Adrenal gland (tissue), 12 donors: ENCODE measurements around the gene PCP4. TPM values are rescaled to one million over a fixed set of nuclear protein-coding genes. Genes with fewer than 3 reads are reported as not detected.

ENCODE experiments used
- DNase-seq, 7 donors: peaks; one replicate each; pipeline ENCODE4 v3.0.0-alpha.2; 2019 to 2020
- H3K27ac ChIP-seq, 5 donors: fragments of 200-600 bp; sonication (generic) in 4 of 5; 1 replicate in 3 of 5; 2 replicates in 2 of 5; pipeline versions ENCODE4 v1.5.1 to v1.8.0; 2016 to 2020; ENCODE audit warnings: mild to moderate bottlenecking in 1 of 5
- H3K27me3 ChIP-seq: fragments of 200-600 bp; 2 replicates; pipeline ENCODE4 v1.8.0; 2021
- H3K36me3 ChIP-seq, 2 donors: fragments of 200-600 bp; replicated peaks in 1 of 2; 1 replicate in 1 of 2; 2 replicates in 1 of 2; pipeline versions ENCODE4 v1.5.1 to v1.8.0; 2018 to 2022
- H3K4me1 ChIP-seq, 2 donors: fragments of 200-600 bp; replicated peaks in 1 of 2; 1 replicate in 1 of 2; 2 replicates in 1 of 2; pipeline versions ENCODE4 v1.5.1 to v1.8.0; 2018 to 2021
- H3K4me3 ChIP-seq, 4 donors: fragments of 200-600 bp; sonication (generic) in 3 of 4; one replicate each; pipeline ENCODE4 v1.5.1; 2016 to 2018
- H3K9me3 ChIP-seq, 3 donors: fragments of 200-600 bp; sonication (generic) in 1 of 3; replicated peaks in 1 of 3; 1 replicate in 2 of 3; 2 replicates in 1 of 3; pipeline versions ENCODE4 v1.5.1 to v1.8.0; 2016 to 2021
- CTCF ChIP-seq, 6 experiments: fragments of 450-650 bp in 4 of 6; fragments of 200-600 bp in 2 of 6; sonication (generic) in 1 of 6; IDR thresholded peaks; 1 replicate in 5 of 6; 2 replicates in 1 of 6; pipeline versions ENCODE4 v1.5.1 to v1.8.0; 2016 to 2021; ENCODE audit warnings: antibody characterized with exemption in 6 of 6, mild to moderate bottlenecking in 2 of 6, moderate library complexity in 1 of 6
- POLR2A ChIP-seq, 2 donors: fragments of 450-650 bp; IDR thresholded peaks; one replicate each; pipeline ENCODE4 v1.6.1; 2017; ENCODE audit warnings: antibody characterized with exemption in 2 of 2, mild to moderate bottlenecking in 2 of 2, moderate library complexity in 1 of 2
- WGBS, 4 donors: extraction: QIAGEN DNeasy Blood & Tissue Kit in 2 of 4; methylation state at CpG; one replicate each; pipeline versions ENCODE4 v1.1.5 to v1.1.7; 2013 to 2017; 5-methylcytosine and 5-hydroxymethylcytosine counted together
- intact Hi-C, 2 donors: fragments of 100-400 bp; cut with DNase I; formaldehyde crosslinking; loops; one replicate each; pipeline versions ENCODE4 v1.14.1 to v1.15.0; 2022 to 2023
- polyA plus RNA-seq, 3 donors: library from polyadenylated mRNA; stranded (reverse); fragments of 200-250 nt in 2 of 3; fragments of 350-450 nt in 1 of 3; fragmentation: Illumina TruSeq in 1 of 3; extraction: RNeasy Lipid Tissue Mini Kit (QIAGEN cat#74804) in 1 of 3; gene quantifications; one replicate each; pipeline ENCODE4 v1.2.3, GENCODE V29; 2013 to 2014
- total RNA-seq, 9 donors: library from RNA; depleted of rRNA in 4 of 9; stranded (reverse); fragments of >200 nt in 4 of 9; fragments of 120-200 nt in 1 of 9; fragmentation: NEBNext Ultra II Directional in 1 of 9; extraction: Animal tissue kit (Norgen Biotek cat#: 25700) in 1 of 9; gene quantifications; one replicate each; pipeline versions ENCODE4 v1.1.0 to v1.2.4, GENCODE V29; 2013 to 2023
- donor health status: healthy with polysubstance abuse.
- donor health status: Bipolar disorder and iron deficiency.
- donor health status: DM: yes; HTN: yes; CAD: no.
- donor health status: DM: no; HTN: no; CAD: no.
- donor health status: DM: no; HTN: no; CAD: no.
- donor health status: DM: yes; HTN: yes; CAD: no.

The PCP4 gene
- total and polyA plus RNA-seq, 12 donors = 1.00 to 118 (median 11.4) TPM

GRCh38 chr21:39900491-39900890 lies 33.3 kb downstream of the PCP4 start:
- DNase-seq = no peak
- Histone ChIP-seq H3K27me3 (no peaks in the 10 kb centered on the region), H3K4me3 (no peak overlapping the region), H3K27ac (no peak overlapping the region), H3K4me1 (no peaks in the 10 kb centered on the region), H3K36me3 (no peaks in the 10 kb centered on the region), H3K9me3 (no peaks in the 10 kb centered on the region)
- WGBS, 4 donors = 71 to 83% (median 74%) methylated on average over 5 of the region's 5 CpGs
- no peak for TF ChIP-seq POLR2A (IDR thresholded peaks at IDR 0.05)
- TF ChIP-seq CTCF (IDR thresholded peaks at IDR 0.05) = no peak
- intact Hi-C loops = no loop called here

GRCh38 chr21:39900911-39901310 lies 33.7 kb downstream of the PCP4 start:
- H3K27me3 ChIP-seq = no peaks in the 10 kb centered on the region
- no peak for DNase-seq
- TF ChIP-seq CTCF (IDR thresholded peaks at IDR 0.05) = no peak
- no peak for TF ChIP-seq POLR2A (IDR thresholded peaks at IDR 0.05)
- no peaks in the 10 kb centered on the region for H3K9me3 ChIP-seq
- H3K4me3 ChIP-seq = no peak overlapping the region
- intact Hi-C loops = no loop called here
- H3K36me3 ChIP-seq = no peaks in the 10 kb centered on the region
- no peaks in the 10 kb centered on the region for H3K4me1 ChIP-seq
- no peak overlapping the region for H3K27ac ChIP-seq

- no peaks in the 10 kb centered on the region for H3K27me3 ChIP-seq
- H3K4me3 ChIP-seq = no peak overlapping the region
- no peak overlapping the region for H3K27ac ChIP-seq
- WGBS, 4 donors = 70 to 78% (median 74%) methylated on average over 5 of the region's 5 CpGs
- no peak for TF ChIP-seq CTCF (IDR thresholded peaks at IDR 0.05)
- no peak for TF ChIP-seq POLR2A (IDR thresholded peaks at IDR 0.05)
- intact Hi-C loops = no loop called here
- no peaks in the 10 kb centered on the region for H3K9me3 ChIP-seq
- H3K36me3 ChIP-seq = no peaks in the 10 kb centered on the region
- H3K4me1 ChIP-seq = no peaks in the 10 kb centered on the region
- DNase-seq = no peak
Measured at GRCh38 chr21:39902986-39903385, 35.7 kb downstream of the PCP4 start.

GRCh38 chr21:39904457-39904856 lies 37.2 kb downstream of the PCP4 start:
- no peak for DNase-seq
- Histone ChIP-seq H3K27me3 (no peaks in the 10 kb centered on the region), H3K9me3 (no peaks in the 10 kb centered on the region), H3K27ac (no peak overlapping the region), H3K4me3 (no peak overlapping the region), H3K4me1 (no peaks in the 10 kb centered on the region), H3K36me3 (no peaks in the 10 kb centered on the region)
- WGBS, 4 donors = 67 to 95% (median 87%) methylated on average over 3 of the region's 3 CpGs
- intact Hi-C loops = no loop called here
- no peak for TF ChIP-seq CTCF (IDR thresholded peaks at IDR 0.05)
